Vagina (tissue), 2 donors: ENCODE data around the gene NDUFA7. TPM values are rescaled to one million over a fixed set of nuclear protein-coding genes. Genes with fewer than 3 reads are reported as not detected.

Source experiments
- DNase-seq, 2 donors: peaks; one replicate each; pipeline ENCODE4 v3.0.0-alpha.2; 2017; ENCODE audit errors: extremely low spot score in 2 of 2
- H3K27ac ChIP-seq: fragments of 200-600 bp; sonication (generic); one replicate; pipeline ENCODE4 v1.5.1; 2019
- H3K27me3 ChIP-seq: fragments of 200-600 bp; sonication (generic); one replicate; pipeline ENCODE4 v1.5.1; 2019
- H3K36me3 ChIP-seq, 2 donors: fragments of 200-600 bp; sonication (generic); one replicate each; pipeline ENCODE4 v1.5.1; 2017 to 2019
- H3K4me1 ChIP-seq: fragments of 200-600 bp; sonication (generic); one replicate; pipeline ENCODE4 v1.5.1; 2019
- H3K4me3 ChIP-seq, 2 donors: fragments of 200-600 bp; sonication (generic); 1 replicate in 1 of 2; 2 replicates in 1 of 2; pipeline ENCODE4 v1.5.1; 2016 to 2019
- H3K9me3 ChIP-seq: fragments of 200-600 bp; sonication (generic); one replicate; pipeline ENCODE4 v1.5.1; 2019
- POLR2A ChIP-seq, 2 donors: fragments of 450-650 bp; IDR thresholded peaks; one replicate each; pipeline ENCODE4 v1.6.1; 2017; ENCODE audit warnings: antibody characterized with exemption in 2 of 2, mild to moderate bottlenecking in 2 of 2, moderate library complexity in 2 of 2
- POLR2AphosphoS5 ChIP-seq, 2 donors: sonication (generic); formaldehyde crosslinking; IDR thresholded peaks; one replicate each; pipeline ENCODE4 v1.9.0; 2017; ENCODE audit warnings: antibody characterized with exemption in 2 of 2, mild to moderate bottlenecking in 2 of 2, low read depth in 1 of 2; ENCODE audit not compliant: insufficient read depth in 1 of 2
- intact Hi-C: fragments of 100-400 bp; cut with DNase I; formaldehyde crosslinking; loops from one replicate; pipeline ENCODE4 v1.15.1; 2023
- total RNA-seq: library from RNA; depleted of rRNA; stranded (reverse); fragments of >200 nt; gene quantifications from one replicate; pipeline ENCODE4 v1.2.3, GENCODE V29; 2016
- TF ChIP-seq, protein P1 (sequence below), 3 experiments: fragments of 450-650 bp in 2 of 3; fragments of 200-600 bp in 1 of 3; sonication (generic) in 1 of 3; IDR thresholded peaks; one replicate each; pipeline ENCODE4 v1.5.1; 2017 to 2019; ENCODE audit warnings: antibody characterized with exemption in 3 of 3, mild to moderate bottlenecking in 2 of 3, moderate library complexity in 2 of 3

NDUFA7 gene
- total RNA-seq, 1 donor from 2014 or later: 24.6 TPM

GRCh38 chr19:8335343-8336071 lies 14.3 kb upstream of the NDUFA7 start:
- H3K27me3 ChIP-seq: no peaks in the 10 kb centered on the region
- no peak overlapping the region for H3K27ac ChIP-seq
- peak overlapping the region; percentile 19 to 48 for H3K4me3 ChIP-seq
- intact Hi-C loops: no loop called here
- TF ChIP-seq, protein P1, sequence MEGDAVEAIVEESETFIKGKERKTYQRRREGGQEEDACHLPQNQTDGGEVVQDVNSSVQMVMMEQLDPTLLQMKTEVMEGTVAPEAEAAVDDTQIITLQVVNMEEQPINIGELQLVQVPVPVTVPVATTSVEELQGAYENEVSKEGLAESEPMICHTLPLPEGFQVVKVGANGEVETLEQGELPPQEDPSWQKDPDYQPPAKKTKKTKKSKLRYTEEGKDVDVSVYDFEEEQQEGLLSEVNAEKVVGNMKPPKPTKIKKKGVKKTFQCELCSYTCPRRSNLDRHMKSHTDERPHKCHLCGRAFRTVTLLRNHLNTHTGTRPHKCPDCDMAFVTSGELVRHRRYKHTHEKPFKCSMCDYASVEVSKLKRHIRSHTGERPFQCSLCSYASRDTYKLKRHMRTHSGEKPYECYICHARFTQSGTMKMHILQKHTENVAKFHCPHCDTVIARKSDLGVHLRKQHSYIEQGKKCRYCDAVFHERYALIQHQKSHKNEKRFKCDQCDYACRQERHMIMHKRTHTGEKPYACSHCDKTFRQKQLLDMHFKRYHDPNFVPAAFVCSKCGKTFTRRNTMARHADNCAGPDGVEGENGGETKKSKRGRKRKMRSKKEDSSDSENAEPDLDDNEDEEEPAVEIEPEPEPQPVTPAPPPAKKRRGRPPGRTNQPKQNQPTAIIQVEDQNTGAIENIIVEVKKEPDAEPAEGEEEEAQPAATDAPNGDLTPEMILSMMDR (IDR thresholded peaks at IDR 0.05): no peak
- TF ChIP-seq POLR2AphosphoS5 (IDR thresholded peaks at IDR 0.05; ENCODE audit: insufficient read depth in 1 of 2, low read depth in 1 of 2): no peak
- no peak for TF ChIP-seq POLR2A (IDR thresholded peaks at IDR 0.05)
- DNase-seq: no peak
- no peaks in the 10 kb centered on the region for H3K36me3 ChIP-seq
- no peaks in the 10 kb centered on the region for H3K9me3 ChIP-seq
- peaks cover 18% of the 10 kb centered on the region for H3K4me1 ChIP-seq

DNA sequence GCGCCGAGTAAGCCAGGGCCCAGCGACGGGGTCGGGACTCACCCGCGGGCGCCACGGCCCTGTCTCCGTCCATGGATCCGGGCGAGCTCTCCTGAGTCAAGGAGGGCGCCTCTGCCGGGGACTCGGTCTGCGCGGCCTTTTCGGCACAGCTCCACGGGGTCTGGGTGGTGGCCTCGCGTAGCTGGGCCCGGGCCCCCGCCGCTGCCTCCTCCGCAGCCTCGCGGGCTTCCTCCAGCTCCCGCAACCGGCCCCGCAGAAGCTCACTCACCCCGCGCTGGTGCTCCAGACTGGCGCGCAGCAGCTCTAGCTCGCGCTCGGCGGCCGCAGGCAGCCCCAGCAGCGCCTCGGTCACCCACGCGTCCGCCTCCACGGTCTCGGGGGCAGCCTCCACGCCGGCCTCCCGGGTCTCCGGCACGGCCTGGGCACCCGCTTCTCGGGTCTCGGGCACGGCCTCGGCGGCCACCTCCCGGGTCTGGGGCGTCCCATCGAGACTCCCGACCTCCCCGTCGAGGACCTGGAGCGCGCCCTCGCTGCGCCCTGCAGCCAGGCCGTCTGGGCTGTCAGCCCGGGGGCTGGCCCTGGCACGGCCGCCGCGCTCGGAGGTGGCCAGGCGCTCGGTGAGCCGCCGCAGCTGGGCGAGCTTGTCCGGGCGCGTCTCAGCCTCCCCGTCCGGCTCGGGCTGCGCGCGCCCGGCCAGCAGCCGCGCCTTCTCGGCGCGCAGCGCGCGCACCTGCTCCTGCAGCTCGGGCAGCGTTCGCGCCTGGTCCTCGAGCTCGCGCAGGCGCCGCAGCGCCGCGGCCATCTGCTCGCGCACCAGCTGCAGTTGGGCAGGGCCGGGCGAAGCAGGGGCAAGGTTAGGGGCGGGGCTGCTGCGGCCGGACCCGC lies 13.5 kb upstream of the NDUFA7 start:
- TF ChIP-seq POLR2A (IDR thresholded peaks at IDR 0.05) (no peak), POLR2AphosphoS5 (IDR thresholded peaks at IDR 0.05; ENCODE audit: insufficient read depth in 1 of 2, low read depth in 1 of 2) (no peak)
- TF ChIP-seq, protein P1 (IDR thresholded peaks at IDR 0.05): no peak
- intact Hi-C loops: no loop called here
- no peaks in the 10 kb centered on the region for H3K36me3 ChIP-seq
- DNase-seq: no peak
- no peaks in the 10 kb centered on the region for H3K27me3 ChIP-seq
- peaks cover 18% of the 10 kb centered on the region for H3K4me1 ChIP-seq
- no peak overlapping the region for H3K27ac ChIP-seq
- no peaks in the 10 kb centered on the region for H3K9me3 ChIP-seq
- peak overlapping the region; percentile 19 to 48 for H3K4me3 ChIP-seq

GRCh38 chr19:8333767-8334457 lies 12.7 kb upstream of the NDUFA7 start:
- no peaks in the 10 kb centered on the region for H3K9me3 ChIP-seq
- H3K27me3 ChIP-seq: no peaks in the 10 kb centered on the region
- H3K4me3 ChIP-seq: peak overlapping the region in 1 of 2 donors; percentile 19
- H3K4me1 ChIP-seq: peaks cover 18% of the 10 kb centered on the region
- TF ChIP-seq POLR2AphosphoS5 (IDR thresholded peaks at IDR 0.05; ENCODE audit: insufficient read depth in 1 of 2, low read depth in 1 of 2) (no peak), POLR2A (IDR thresholded peaks at IDR 0.05) (no peak)
- TF ChIP-seq, protein P1 (IDR thresholded peaks at IDR 0.05): no peak
- no peak for DNase-seq
- H3K36me3 ChIP-seq: no peaks in the 10 kb centered on the region
- intact Hi-C loops: no loop called here
- no peak overlapping the region for H3K27ac ChIP-seq

DNA sequence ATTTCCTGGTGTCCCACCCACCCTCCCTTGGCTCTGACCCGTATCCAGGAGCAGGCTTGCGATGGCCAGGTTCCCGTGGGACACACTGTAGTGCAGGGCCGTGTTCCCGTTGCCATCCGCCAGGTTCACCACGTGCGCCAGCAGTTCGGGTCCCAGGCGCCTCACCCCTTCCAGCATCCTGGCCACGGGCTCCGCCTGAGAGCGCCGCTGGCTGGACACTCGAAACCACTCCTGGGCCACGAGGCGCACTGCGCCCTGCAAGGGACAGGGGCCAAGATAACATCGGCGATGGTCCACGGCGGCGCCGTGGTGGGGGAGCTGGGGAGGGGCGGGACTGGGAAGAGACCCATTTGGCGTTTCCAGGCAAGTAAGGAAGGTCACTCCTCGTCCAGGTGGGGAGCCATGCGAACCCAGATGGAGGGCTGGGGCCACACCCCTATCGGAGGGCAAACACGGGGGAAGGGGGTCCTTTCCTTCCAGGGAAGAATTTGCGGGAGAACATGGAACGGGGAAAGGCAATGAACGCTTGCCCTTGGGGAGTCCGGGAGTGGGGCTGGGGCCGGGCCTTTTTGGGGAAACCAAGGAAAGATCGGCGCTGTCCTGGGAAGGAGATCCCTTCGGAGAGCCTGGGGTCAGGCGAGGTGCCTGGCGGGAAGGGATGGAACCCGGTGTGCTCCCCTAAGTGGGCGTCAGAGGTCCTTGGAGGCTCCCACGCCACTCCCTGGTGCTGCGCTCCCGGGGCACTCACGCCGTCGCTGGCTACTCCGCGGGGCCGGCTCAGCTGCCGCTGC lies 12.0 kb upstream of the NDUFA7 start:
- H3K9me3 ChIP-seq: no peaks in the 10 kb centered on the region
- peaks cover 18% of the 10 kb centered on the region for H3K4me1 ChIP-seq
- no peak overlapping the region for H3K4me3 ChIP-seq
- intact Hi-C loops: no loop called here
- H3K27me3 ChIP-seq: no peaks in the 10 kb centered on the region
- no peak overlapping the region for H3K27ac ChIP-seq
- TF ChIP-seq, protein P1 (IDR thresholded peaks at IDR 0.05): no peak
- no peak for TF ChIP-seq POLR2A (IDR thresholded peaks at IDR 0.05)
- no peak for TF ChIP-seq POLR2AphosphoS5 (IDR thresholded peaks at IDR 0.05; ENCODE audit: insufficient read depth in 1 of 2, low read depth in 1 of 2)
- H3K36me3 ChIP-seq: no peaks in the 10 kb centered on the region
- no peak for DNase-seq
